Calu3 (cell line): ENCODE data around the gene OBSCN. TPM values are rescaled to one million over a fixed set of nuclear protein-coding genes. Genes with fewer than 3 reads are reported as not detected.

Source experiments
- BruUV-seq: library from RNA; stranded (reverse); fragments of 400-500 nt; replicated peaks from 2 replicates; lab custom pipeline; 2021; lab: Mats Ljungman, UMichigan
- CTCF ChIA-PET: fragments of 300-600 bp; sonication (Branson Sonifier 250); formaldehyde crosslinking; loops from one replicate; lab custom pipeline; 2022; ENCODE audit warnings: antibody characterized with exemption; lab: Charles Lee
- DNase-seq: peaks from one replicate; pipeline ENCODE4 v3.0.0; 2022
- H3K27ac Mint-ChIP-seq: one replicate; pipeline ENCODE4 v1.8.0; 2022; ENCODE audit warnings: mixed read lengths; ENCODE audit not compliant: unreplicated experiment
- H3K27me3 Mint-ChIP-seq: one replicate; pipeline ENCODE4 v1.8.0; 2022; ENCODE audit warnings: mixed read lengths; ENCODE audit not compliant: unreplicated experiment
- H3K36me3 Mint-ChIP-seq: one replicate; pipeline ENCODE4 v1.8.0; 2022; ENCODE audit warnings: mild to moderate bottlenecking, moderate library complexity, mixed read lengths; ENCODE audit not compliant: insufficient read depth, unreplicated experiment
- H3K4me1 Mint-ChIP-seq: one replicate; pipeline ENCODE4 v1.8.0; 2022; ENCODE audit warnings: mild to moderate bottlenecking, low read depth, mixed read lengths; ENCODE audit not compliant: unreplicated experiment
- H3K4me3 Mint-ChIP-seq: one replicate; pipeline ENCODE4 v1.8.0; 2022; ENCODE audit warnings: mild to moderate bottlenecking, low read depth, moderate library complexity, mixed read lengths; ENCODE audit not compliant: unreplicated experiment
- H3K9me3 Mint-ChIP-seq: one replicate; pipeline ENCODE4 v1.8.0; 2022; ENCODE audit warnings: low read depth, mixed read lengths; ENCODE audit not compliant: unreplicated experiment
- intact Hi-C: fragments of 100-400 bp; cut with micrococcal nuclease; formaldehyde crosslinking; loops from one replicate; pipeline ENCODE4 v1.10.0; 2022; ENCODE audit not compliant: unreplicated experiment
- total RNA-seq: library from RNA; stranded (reverse); gene quantifications from 2 replicates; pipeline ENCODE4 v1.2.3, GENCODE V29; 2022
- TF ChIP-seq, protein P1 (sequence below): fragments of 200-600 bp; IDR thresholded peaks from one replicate; pipeline ENCODE4 v1.8.0; 2022; ENCODE audit warnings: antibody characterized with exemption; ENCODE audit not compliant: unreplicated experiment

The OBSCN gene
- total RNA-seq, 1 experiment from 2014 or later: 19.5 TPM

DNA sequence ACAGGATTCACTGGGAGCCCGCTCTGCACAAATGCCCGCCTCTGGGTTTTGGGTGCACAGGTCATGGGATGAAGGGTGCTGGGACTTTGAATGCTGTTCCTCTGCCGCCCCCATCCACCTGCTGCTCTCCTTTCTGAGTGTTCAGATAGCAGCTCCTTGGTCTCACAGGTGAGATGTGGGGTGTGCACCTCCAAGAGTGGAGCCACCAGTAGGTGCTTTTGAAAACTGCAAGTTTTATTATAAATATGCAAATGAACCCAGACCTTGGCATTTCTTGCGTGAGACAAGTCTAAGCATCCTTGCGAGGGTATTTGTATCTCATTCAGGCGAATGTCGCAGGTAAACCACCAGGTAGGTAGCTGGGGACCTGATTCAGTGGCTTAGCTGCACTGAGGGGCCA lies 30.2 kb downstream of the OBSCN start:
- Mint-ChIP-seq H3K27me3 (no peaks in the 10 kb centered on the region), H3K4me3 (no peak overlapping the region), H3K27ac (no peak overlapping the region), H3K9me3 (peaks cover 50% of the 10 kb centered on the region), H3K4me1 (no peaks in the 10 kb centered on the region), H3K36me3 (peaks cover 4% of the 10 kb centered on the region)
- intact Hi-C loops: no loop called here
- CTCF ChIA-PET: no interaction called here
- TF ChIP-seq, protein P1, sequence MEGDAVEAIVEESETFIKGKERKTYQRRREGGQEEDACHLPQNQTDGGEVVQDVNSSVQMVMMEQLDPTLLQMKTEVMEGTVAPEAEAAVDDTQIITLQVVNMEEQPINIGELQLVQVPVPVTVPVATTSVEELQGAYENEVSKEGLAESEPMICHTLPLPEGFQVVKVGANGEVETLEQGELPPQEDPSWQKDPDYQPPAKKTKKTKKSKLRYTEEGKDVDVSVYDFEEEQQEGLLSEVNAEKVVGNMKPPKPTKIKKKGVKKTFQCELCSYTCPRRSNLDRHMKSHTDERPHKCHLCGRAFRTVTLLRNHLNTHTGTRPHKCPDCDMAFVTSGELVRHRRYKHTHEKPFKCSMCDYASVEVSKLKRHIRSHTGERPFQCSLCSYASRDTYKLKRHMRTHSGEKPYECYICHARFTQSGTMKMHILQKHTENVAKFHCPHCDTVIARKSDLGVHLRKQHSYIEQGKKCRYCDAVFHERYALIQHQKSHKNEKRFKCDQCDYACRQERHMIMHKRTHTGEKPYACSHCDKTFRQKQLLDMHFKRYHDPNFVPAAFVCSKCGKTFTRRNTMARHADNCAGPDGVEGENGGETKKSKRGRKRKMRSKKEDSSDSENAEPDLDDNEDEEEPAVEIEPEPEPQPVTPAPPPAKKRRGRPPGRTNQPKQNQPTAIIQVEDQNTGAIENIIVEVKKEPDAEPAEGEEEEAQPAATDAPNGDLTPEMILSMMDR: no peak
- DNase-seq: no peak
- BruUV-seq: no TSS peak

DNA sequence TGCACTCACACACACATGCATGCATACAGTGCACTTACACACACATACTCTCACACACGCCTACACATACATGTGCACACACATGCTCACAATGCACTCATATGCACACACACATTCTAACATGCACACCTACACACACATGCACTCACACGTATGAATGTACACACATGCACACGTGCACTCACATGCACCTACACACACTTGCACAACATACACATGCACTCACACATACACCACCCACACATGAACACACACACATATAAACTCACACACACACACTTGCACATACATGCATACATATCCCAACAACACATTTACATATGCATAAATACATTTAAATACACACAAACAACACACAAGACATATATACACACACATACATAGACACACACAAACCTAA lies 30.6 kb downstream of the OBSCN start:
- TF ChIP-seq, protein P1: no peak
- Mint-ChIP-seq H3K4me3 (no peak overlapping the region), H3K36me3 (peaks cover 4% of the 10 kb centered on the region), H3K4me1 (no peaks in the 10 kb centered on the region), H3K9me3 (peaks cover 52% of the 10 kb centered on the region), H3K27ac (no peak overlapping the region), H3K27me3 (no peaks in the 10 kb centered on the region)
- CTCF ChIA-PET: no interaction called here
- BruUV-seq: no TSS peak
- no peak for DNase-seq
- intact Hi-C loops: no loop called here

DNA sequence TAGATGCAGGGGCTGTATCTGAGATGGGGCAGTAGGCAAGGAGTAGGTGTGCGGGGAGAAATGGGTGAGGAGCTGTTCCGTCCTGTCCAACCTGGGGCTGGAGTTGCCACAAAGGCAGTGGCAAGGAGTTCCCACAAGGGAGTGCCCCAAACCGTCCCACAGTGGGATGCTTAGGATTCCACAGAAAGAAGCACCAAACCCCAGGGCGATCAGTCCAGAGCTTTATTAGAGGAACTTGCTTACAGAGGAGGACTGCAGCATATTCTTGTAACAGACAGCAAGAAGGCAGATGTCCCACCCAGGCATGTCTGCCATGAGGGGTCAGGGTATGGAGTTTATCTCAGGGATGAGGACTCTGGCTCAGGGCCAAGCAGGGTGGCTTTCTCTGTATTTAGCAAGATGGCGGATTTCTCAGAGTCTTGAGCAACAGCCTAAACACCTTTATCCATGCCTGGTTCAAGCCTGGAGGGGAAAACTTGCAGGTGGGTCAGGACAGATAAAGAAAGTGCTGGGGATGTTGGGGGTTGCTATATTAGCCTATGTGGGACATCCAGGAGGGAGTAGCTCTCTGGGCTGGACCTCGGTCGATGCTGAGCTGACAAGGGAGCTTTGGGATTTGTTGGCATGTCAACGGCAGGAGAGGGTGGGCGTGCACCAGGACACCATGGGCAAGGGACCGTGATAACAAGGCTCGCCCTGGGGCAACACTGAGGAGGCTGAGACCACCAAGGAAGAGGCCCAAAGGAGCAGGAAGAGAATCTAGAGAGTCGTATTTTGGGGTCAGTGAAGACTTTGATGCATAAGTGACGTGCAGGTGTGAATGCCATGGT lies 32.8 kb downstream of the OBSCN start:
- H3K27me3 Mint-ChIP-seq: no peaks in the 10 kb centered on the region
- DNase-seq: no peak
- H3K36me3 Mint-ChIP-seq: peaks cover 4% of the 10 kb centered on the region
- CTCF ChIA-PET: no interaction called here
- no peak overlapping the region for H3K4me3 Mint-ChIP-seq
- intact Hi-C loops: no loop called here
- TF ChIP-seq, protein P1: no peak
- peaks cover 54% of the 10 kb centered on the region for H3K9me3 Mint-ChIP-seq
- no peaks in the 10 kb centered on the region for H3K4me1 Mint-ChIP-seq
- no TSS peak for BruUV-seq
- H3K27ac Mint-ChIP-seq: no peak overlapping the region

DNA sequence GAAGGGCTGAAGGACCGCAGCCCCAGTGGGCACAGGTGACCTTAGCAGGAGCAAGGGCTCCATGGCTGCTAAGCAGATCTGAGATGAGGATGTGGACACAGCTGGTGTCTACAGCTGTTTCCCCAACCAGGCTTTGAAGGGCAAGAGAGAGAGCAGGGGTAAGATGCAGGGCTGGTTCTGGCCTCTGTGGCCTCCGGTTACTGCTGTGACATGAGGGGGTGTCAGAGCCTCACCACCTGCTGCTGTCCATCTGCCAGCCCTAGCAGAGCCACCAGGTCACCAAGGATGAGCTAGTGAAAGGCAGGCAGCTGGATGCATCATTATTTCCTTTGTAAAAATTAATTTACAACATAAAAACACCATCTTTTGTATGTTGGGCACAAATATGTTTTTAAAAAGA lies 33.4 kb downstream of the OBSCN start:
- no TSS peak for BruUV-seq
- Mint-ChIP-seq H3K27ac (no peak overlapping the region), H3K4me1 (no peaks in the 10 kb centered on the region), H3K36me3 (peaks cover 4% of the 10 kb centered on the region), H3K27me3 (no peaks in the 10 kb centered on the region), H3K9me3 (peaks cover 52% of the 10 kb centered on the region), H3K4me3 (no peak overlapping the region)
- CTCF ChIA-PET: no interaction called here
- no peak for DNase-seq
- intact Hi-C loops: no loop called here
- TF ChIP-seq, protein P1: no peak
